Right atrium auricular region (tissue), 2 donors: Measurements from ENCODE around the gene NSG2. TPM values are rescaled to one million over a fixed set of nuclear protein-coding genes. Genes with fewer than 3 reads are reported as not detected.

Source experiments
- DNase-seq: peaks from one replicate; pipeline ENCODE4 v3.0.0-alpha.2; 2019; ENCODE audit warnings: low spot score
- H3K27ac ChIP-seq, 2 donors: fragments of 200-600 bp; sonication (generic); 1 replicate in 1 of 2; 2 replicates in 1 of 2; pipeline ENCODE4 v1.5.1; 2016 to 2019
- H3K27me3 ChIP-seq, 2 donors: fragments of 200-600 bp; sonication (generic); one replicate each; pipeline versions ENCODE4 v1.5.1 to v1.6.0; 2017 to 2019
- H3K36me3 ChIP-seq: fragments of 200-600 bp; sonication (generic); one replicate; pipeline ENCODE4 v1.5.1; 2016
- H3K4me1 ChIP-seq, 2 donors: fragments of 200-600 bp; sonication (generic); one replicate each; pipeline versions ENCODE4 v1.5.1 to v1.6.0; 2017 to 2019
- H3K4me3 ChIP-seq, 2 donors: fragments of 200-600 bp; sonication (generic); 1 replicate in 1 of 2; 2 replicates in 1 of 2; pipeline ENCODE4 v1.5.1; 2017 to 2019; ENCODE audit warnings: mild to moderate bottlenecking in 1 of 2, moderate library complexity in 1 of 2
- H3K9me3 ChIP-seq, 2 donors: fragments of 200-600 bp; sonication (generic); one replicate each; pipeline ENCODE4 v1.5.1; 2019
- total RNA-seq, 2 donors: library from RNA; depleted of rRNA; stranded (reverse); fragments of >200 nt; gene quantifications; one replicate each; pipeline ENCODE4 v1.1.0, GENCODE V29; 2016
- TF ChIP-seq, protein P1 (sequence below), 2 donors: fragments of 200-600 bp; sonication (generic); IDR thresholded peaks; one replicate each; pipeline ENCODE4 v1.5.1; 2019; ENCODE audit warnings: antibody characterized with exemption in 2 of 2

The NSG2 gene
- total RNA-seq, 2 donors from 2014 or later, result 0.71 TPM; not detected in 1

DNA sequence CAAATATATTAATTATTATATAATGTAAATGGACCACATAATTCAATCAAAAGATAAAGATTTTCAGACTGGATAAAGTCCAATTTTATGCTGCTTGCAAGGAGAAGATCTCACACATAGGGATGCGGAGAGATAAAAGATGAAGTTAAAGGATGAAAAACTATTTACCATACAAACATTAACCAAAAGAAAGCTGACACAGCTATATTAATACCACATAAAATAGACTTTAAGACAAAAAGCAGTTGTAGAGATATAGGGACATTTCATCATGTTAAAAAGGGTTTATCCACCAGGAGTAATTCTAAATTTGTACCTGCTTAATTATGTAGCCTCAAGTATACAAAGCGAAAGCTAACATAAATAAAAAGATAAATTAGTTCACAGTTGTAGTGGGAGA lies 15.2 kb upstream of the NSG2 start:
- Histone ChIP-seq H3K27ac (no peak overlapping the region), H3K4me1 (no peaks in the 10 kb centered on the region), H3K36me3 (no peaks in the 10 kb centered on the region), H3K9me3 (peaks cover 0 to 18% of the 10 kb centered on the region in 2 donors), H3K27me3 (no peaks in the 10 kb centered on the region), H3K4me3 (no peak overlapping the region)
- TF ChIP-seq, protein P1, sequence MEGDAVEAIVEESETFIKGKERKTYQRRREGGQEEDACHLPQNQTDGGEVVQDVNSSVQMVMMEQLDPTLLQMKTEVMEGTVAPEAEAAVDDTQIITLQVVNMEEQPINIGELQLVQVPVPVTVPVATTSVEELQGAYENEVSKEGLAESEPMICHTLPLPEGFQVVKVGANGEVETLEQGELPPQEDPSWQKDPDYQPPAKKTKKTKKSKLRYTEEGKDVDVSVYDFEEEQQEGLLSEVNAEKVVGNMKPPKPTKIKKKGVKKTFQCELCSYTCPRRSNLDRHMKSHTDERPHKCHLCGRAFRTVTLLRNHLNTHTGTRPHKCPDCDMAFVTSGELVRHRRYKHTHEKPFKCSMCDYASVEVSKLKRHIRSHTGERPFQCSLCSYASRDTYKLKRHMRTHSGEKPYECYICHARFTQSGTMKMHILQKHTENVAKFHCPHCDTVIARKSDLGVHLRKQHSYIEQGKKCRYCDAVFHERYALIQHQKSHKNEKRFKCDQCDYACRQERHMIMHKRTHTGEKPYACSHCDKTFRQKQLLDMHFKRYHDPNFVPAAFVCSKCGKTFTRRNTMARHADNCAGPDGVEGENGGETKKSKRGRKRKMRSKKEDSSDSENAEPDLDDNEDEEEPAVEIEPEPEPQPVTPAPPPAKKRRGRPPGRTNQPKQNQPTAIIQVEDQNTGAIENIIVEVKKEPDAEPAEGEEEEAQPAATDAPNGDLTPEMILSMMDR (IDR thresholded peaks at IDR 0.05), result no peak
- no peak for DNase-seq

DNA sequence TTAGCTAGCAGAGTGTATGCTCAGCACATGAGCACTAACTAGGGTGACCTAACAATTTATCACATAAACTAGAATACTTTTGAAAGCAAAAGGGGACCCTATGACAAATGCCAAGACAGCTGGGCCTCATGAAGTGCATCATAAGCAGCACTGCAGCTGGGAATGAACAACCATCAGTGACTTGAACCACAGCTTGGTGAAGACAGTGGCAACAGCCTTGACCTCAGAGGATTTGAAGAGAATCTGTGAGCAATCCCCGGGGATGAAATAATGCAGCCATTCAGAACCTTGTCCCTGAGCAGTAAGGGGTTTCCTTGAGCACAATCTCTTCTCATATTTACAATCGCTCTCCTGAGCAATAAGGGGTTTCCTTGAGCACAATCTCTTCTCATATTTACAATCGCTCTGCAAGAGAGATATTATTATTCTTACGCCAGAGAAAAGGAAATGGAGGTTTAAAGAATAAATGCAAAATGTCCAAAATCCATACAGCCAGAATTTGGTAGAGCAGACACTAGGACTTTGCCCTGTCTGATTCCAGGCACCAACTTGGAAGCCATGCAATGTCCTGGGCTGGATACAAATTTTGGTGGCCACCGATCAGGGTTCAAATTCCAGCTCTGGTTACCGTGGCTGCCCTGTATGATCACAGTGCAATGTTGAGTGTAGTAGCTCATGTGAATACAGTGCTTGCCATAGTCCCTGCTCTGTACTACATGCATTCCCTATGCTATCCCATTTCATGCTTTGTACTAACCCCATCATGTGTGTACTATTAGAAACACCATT lies 846 bp upstream of the NSG2 start:
- H3K27me3 ChIP-seq, result no peaks in the 10 kb centered on the region
- TF ChIP-seq, protein P1 (IDR thresholded peaks at IDR 0.05), result no peak
- H3K9me3 ChIP-seq, result no peaks in the 10 kb centered on the region
- no peaks in the 10 kb centered on the region for H3K36me3 ChIP-seq
- H3K4me3 ChIP-seq, result no peak overlapping the region
- no peaks in the 10 kb centered on the region for H3K4me1 ChIP-seq
- DNase-seq, result no peak
- H3K27ac ChIP-seq, result no peak overlapping the region

DNA sequence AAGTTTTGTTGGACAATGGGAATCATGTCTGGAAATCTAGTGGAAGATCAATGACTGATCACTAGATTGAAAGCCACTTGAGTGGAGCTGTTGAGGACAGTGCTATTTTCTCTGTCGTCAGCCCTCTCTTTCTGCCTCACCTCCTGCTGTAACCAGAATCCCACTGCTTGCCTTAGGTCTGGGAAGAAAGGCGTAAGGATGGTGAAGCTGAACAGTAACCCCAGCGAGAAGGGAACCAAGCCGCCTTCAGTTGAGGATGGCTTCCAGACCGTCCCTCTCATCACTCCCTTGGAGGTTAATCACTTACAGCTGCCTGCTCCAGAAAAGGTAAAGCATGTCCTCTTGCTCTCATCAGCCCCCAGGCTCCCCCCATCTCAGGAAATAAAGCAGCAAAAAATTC lies 1.1 kb downstream of the NSG2 start:
- TF ChIP-seq, protein P1 (IDR thresholded peaks at IDR 0.05), result no peak

DNA sequence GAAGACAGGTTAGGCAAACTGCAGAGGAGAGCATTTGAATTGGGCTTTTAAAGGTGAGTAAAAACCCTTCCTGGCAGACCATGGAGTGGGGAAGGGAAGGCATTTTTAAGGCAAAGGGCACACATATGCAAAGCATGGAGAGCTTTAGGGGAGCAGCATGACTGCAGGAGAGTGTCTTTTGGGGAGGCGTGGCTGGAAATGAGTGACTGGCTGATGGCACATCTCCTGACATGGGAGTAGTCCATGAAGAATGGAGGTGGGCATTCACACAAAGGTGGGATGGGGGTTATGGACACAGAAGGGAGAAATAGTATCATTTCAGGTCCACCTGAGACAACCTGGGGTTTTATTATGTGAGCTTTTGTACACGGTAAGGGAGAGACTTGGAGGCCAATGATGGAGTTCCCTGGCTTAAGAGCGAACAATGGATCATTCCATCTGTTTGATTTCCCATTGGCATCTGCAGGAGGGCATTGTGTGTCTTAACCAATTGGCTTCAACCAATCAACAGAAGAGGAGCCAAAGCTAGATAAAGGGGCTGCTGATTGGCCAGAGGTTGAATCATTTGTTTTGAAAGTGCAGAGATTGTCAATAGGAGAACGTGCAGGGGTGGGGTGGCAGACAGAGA lies 2.1 kb downstream of the NSG2 start:
- TF ChIP-seq, protein P1 (IDR thresholded peaks at IDR 0.05), result no peak
- no peaks in the 10 kb centered on the region for H3K36me3 ChIP-seq
- DNase-seq, result no peak
- no peaks in the 10 kb centered on the region for H3K9me3 ChIP-seq
- no peaks in the 10 kb centered on the region for H3K4me1 ChIP-seq
- no peak overlapping the region for H3K4me3 ChIP-seq
- no peak overlapping the region for H3K27ac ChIP-seq
- H3K27me3 ChIP-seq, result no peaks in the 10 kb centered on the region

More for the DNA sequence above, 1.1 kb downstream of the NSG2 start:
- Histone ChIP-seq H3K27ac (no peak overlapping the region), H3K27me3 (no peaks in the 10 kb centered on the region), H3K36me3 (no peaks in the 10 kb centered on the region), H3K4me3 (no peak overlapping the region), H3K4me1 (no peaks in the 10 kb centered on the region), H3K9me3 (no peaks in the 10 kb centered on the region)
- DNase-seq, result no peak

DNA sequence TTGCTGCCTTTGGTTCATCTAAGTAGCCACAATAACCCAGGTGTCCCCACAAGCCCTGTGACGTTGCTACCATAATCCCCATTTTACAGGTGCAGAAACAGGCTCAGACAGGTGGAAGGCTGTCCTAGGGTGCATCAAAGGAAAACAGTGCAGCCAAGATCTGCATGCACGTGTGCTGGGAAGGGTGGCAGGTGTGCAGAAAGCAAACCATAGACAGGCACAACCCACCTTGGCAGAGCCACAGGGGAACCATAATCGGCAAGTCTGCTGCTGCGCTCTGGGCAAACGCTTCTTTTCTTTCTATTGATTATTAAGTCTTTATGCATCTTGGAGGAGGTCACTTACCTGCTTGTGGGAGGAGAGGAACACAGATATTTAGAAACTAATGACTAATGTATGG lies 7.1 kb downstream of the NSG2 start:
- Histone ChIP-seq H3K27me3 (no peaks in the 10 kb centered on the region), H3K9me3 (no peaks in the 10 kb centered on the region), H3K27ac (no peak overlapping the region), H3K4me3 (no peak overlapping the region), H3K4me1 (no peaks in the 10 kb centered on the region), H3K36me3 (no peaks in the 10 kb centered on the region)
- TF ChIP-seq, protein P1 (IDR thresholded peaks at IDR 0.05), result no peak
- no peak for DNase-seq
